Vagina (tissue), 2 donors: ENCODE results near the gene HRCT1.

Experiments used
- CTCF ChIP-seq, 3 experiments: fragments of 450-650 bp in 2 of 3; fragments of 200-600 bp in 1 of 3; sonication (generic) in 1 of 3; IDR thresholded peaks; one replicate each; pipeline ENCODE4 v1.5.1; 2017 to 2019; ENCODE audit warnings: antibody characterized with exemption in 3 of 3, mild to moderate bottlenecking in 2 of 3, moderate library complexity in 2 of 3
- POLR2A ChIP-seq, 2 donors: fragments of 450-650 bp; IDR thresholded peaks; one replicate each; pipeline ENCODE4 v1.6.1; 2017; ENCODE audit warnings: antibody characterized with exemption in 2 of 2, mild to moderate bottlenecking in 2 of 2, moderate library complexity in 2 of 2
- POLR2AphosphoS5 ChIP-seq, 2 donors: sonication (generic); formaldehyde crosslinking; IDR thresholded peaks; one replicate each; pipeline ENCODE4 v1.9.0; 2017; ENCODE audit warnings: antibody characterized with exemption in 2 of 2, mild to moderate bottlenecking in 2 of 2, low read depth in 1 of 2; ENCODE audit not compliant: insufficient read depth in 1 of 2

DNA sequence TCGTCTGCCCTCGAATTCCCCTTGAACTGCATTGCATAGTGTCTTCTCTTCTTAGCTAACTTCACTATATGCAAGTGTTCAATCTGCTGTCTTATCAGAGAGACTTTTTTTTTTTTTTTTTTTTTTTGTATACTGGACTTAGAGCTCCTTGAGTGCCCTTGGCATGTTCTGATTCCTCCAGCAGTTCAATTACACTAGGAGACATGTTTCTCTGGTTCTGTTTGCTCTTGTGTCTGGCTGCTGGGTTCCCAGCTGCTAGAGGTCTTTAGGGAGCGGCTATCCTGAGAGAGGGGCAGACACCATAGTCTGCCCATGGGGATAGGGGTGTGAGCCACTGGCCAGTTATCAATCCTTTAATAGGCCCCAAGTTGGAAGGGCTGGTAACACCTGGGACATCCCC, 38.8 kb downstream of the HRCT1 start:
- TF ChIP-seq CTCF (IDR thresholded peaks at IDR 0.05) (no peak), POLR2A (IDR thresholded peaks at IDR 0.05) (no peak), POLR2AphosphoS5 (IDR thresholded peaks at IDR 0.05; ENCODE audit: insufficient read depth in 1 of 2, low read depth in 1 of 2) (no peak)
